Breast epithelium (tissue), 4 donors: ENCODE data around the gene BRD7. TPM values are rescaled to one million over a fixed set of nuclear protein-coding genes. Genes with fewer than 3 reads are reported as not detected.

ENCODE experiments used
- DNase-seq, 2 donors: peaks; one replicate each; pipeline ENCODE4 v3.0.0-alpha.2; 2019; ENCODE audit warnings: low spot score in 2 of 2
- H3K27ac ChIP-seq, 2 donors: fragments of 200-600 bp; sonication (generic) in 1 of 2; one replicate each; pipeline ENCODE4 v1.5.1; 2016 to 2019; ENCODE audit warnings: mild to moderate bottlenecking in 1 of 2
- H3K27me3 ChIP-seq, 2 donors: fragments of 200-600 bp; sonication (generic) in 1 of 2; one replicate each; pipeline versions ENCODE4 v1.5.1 to v1.6.0; 2017 to 2019; ENCODE audit warnings: control low read depth in 1 of 2, mild to moderate bottlenecking in 1 of 2
- H3K36me3 ChIP-seq: fragments of 200-600 bp; one replicate; pipeline ENCODE4 v1.5.1; 2019
- H3K4me1 ChIP-seq, 2 donors: fragments of 200-600 bp; sonication (generic); one replicate each; pipeline ENCODE4 v1.5.1; 2016 to 2019; ENCODE audit warnings: control low read depth in 1 of 2
- H3K4me3 ChIP-seq, 3 donors: fragments of 200-600 bp; sonication (generic); 1 replicate in 2 of 3; 2 replicates in 1 of 3; pipeline ENCODE4 v1.5.1; 2016 to 2019; ENCODE audit warnings: mild to moderate bottlenecking in 3 of 3, moderate library complexity in 2 of 3
- H3K9me3 ChIP-seq, 2 donors: fragments of 200-600 bp; sonication (generic) in 1 of 2; one replicate each; pipeline ENCODE4 v1.5.1; 2016 to 2019; ENCODE audit warnings: control low read depth in 1 of 2
- CTCF ChIP-seq, 3 donors: fragments of 450-650 bp; IDR thresholded peaks; one replicate each; pipeline ENCODE4 v1.5.1; 2016 to 2017; ENCODE audit warnings: antibody characterized with exemption in 3 of 3, mild to moderate bottlenecking in 3 of 3, moderate library complexity in 3 of 3
- POLR2A ChIP-seq: fragments of 450-650 bp; IDR thresholded peaks from one replicate; pipeline ENCODE4 v1.6.1; 2016; ENCODE audit warnings: antibody characterized with exemption, mild to moderate bottlenecking, moderate library complexity
- POLR2AphosphoS5 ChIP-seq, 3 donors: sonication (generic); formaldehyde crosslinking; IDR thresholded peaks; one replicate each; pipeline ENCODE4 v1.6.1; 2017; ENCODE audit warnings: antibody characterized with exemption in 3 of 3
- intact Hi-C: fragments of 100-400 bp; cut with DNase I; formaldehyde crosslinking; loops from one replicate; pipeline ENCODE4 v1.15.1; 2023; ENCODE audit warnings: low total_unique reads
- total RNA-seq, 3 donors: library from RNA; depleted of rRNA; stranded (reverse); fragments of >200 nt; gene quantifications; one replicate each; pipeline ENCODE4 v1.1.0, GENCODE V29; 2016

The BRD7 gene
- total RNA-seq, 3 donors from 2014 or later: 42.0 to 53.9 (median 43.0) TPM

- H3K36me3 ChIP-seq: no peaks in the 10 kb centered on the region
- no peaks in the 10 kb centered on the region for H3K4me1 ChIP-seq
- H3K4me3 ChIP-seq: no peak overlapping the region
- DNase-seq: no peak
- TF ChIP-seq CTCF (IDR thresholded peaks at IDR 0.05) (no peak), POLR2A (no peak), POLR2AphosphoS5 (IDR thresholded peaks at IDR 0.05) (no peak)
- H3K27ac ChIP-seq: no peak overlapping the region
- intact Hi-C loops: no loop called here
- H3K9me3 ChIP-seq: no peaks in the 10 kb centered on the region
- no peaks in the 10 kb centered on the region for H3K27me3 ChIP-seq
Observed at GRCh38 chr16:50303041-50303604, 65.7 kb downstream of the BRD7 start.

- intact Hi-C loops: no loop called here
- no peaks in the 10 kb centered on the region for H3K36me3 ChIP-seq
- TF ChIP-seq POLR2AphosphoS5 (IDR thresholded peaks at IDR 0.05) (no peak), CTCF (IDR thresholded peaks at IDR 0.05) (no peak), POLR2A (no peak)
- DNase-seq: peak in 1 of 2 donors; percentile 40
- H3K27ac ChIP-seq: no peak overlapping the region
- H3K27me3 ChIP-seq: no peaks in the 10 kb centered on the region
- H3K9me3 ChIP-seq: no peaks in the 10 kb centered on the region
- H3K4me3 ChIP-seq: no peak overlapping the region
- no peaks in the 10 kb centered on the region for H3K4me1 ChIP-seq
Observed at GRCh38 chr16:50302472-50303005, 66.2 kb downstream of the BRD7 start.

GRCh38 chr16:50301626-50302471 lies 66.9 kb downstream of the BRD7 start:
- Histone ChIP-seq H3K27ac (no peak overlapping the region), H3K9me3 (no peaks in the 10 kb centered on the region), H3K4me3 (no peak overlapping the region), H3K4me1 (no peaks in the 10 kb centered on the region), H3K27me3 (no peaks in the 10 kb centered on the region), H3K36me3 (no peaks in the 10 kb centered on the region)
- intact Hi-C loops: no loop called here
- no peak for TF ChIP-seq CTCF (IDR thresholded peaks at IDR 0.05)
- TF ChIP-seq POLR2AphosphoS5 (IDR thresholded peaks at IDR 0.05): no peak
- TF ChIP-seq POLR2A: no peak
- DNase-seq: peak in 1 of 2 donors; percentile 41

GRCh38 chr16:50300942-50301625 lies 67.7 kb downstream of the BRD7 start:
- peak in 1 of 2 donors; percentile 43 for DNase-seq
- H3K27ac ChIP-seq: no peak overlapping the region

More at GRCh38 chr16:50300942-50301625, 67.7 kb downstream of the BRD7 start:
- TF ChIP-seq POLR2A: no peak
- no peak for TF ChIP-seq CTCF (IDR thresholded peaks at IDR 0.05)
- no peak for TF ChIP-seq POLR2AphosphoS5 (IDR thresholded peaks at IDR 0.05)
- Histone ChIP-seq H3K36me3 (no peaks in the 10 kb centered on the region), H3K4me3 (no peak overlapping the region), H3K9me3 (no peaks in the 10 kb centered on the region), H3K27me3 (no peaks in the 10 kb centered on the region), H3K4me1 (no peaks in the 10 kb centered on the region)
- intact Hi-C loops: no loop called here
